Activated B cell treated with CpG ODN at 0.5 μM for 24 hours (primary cell): Measurements from ENCODE around the gene PIGN. TPM values are rescaled to one million over a fixed set of nuclear protein-coding genes. Genes with fewer than 3 reads are reported as not detected.

ENCODE experiments used
- ATAC-seq: fragments of 200-7000 bp; cut with Tn5 transposase; one replicate; pipeline ENCODE4 v1.10.0; 2021; ENCODE audit warnings: low read depth, mild to moderate bottlenecking, moderate library complexity
- CTCF ChIA-PET: fragments of 350-600 bp; sonication (Branson Sonifier 250); formaldehyde crosslinking; loops from one replicate; lab custom pipeline; 2021; ENCODE audit warnings: antibody characterized with exemption; lab: Charles Lee
- POLR2A ChIA-PET: fragments of 350-600 bp; sonication (Branson Sonifier 250); formaldehyde crosslinking; loops from one replicate; lab custom pipeline; 2021; ENCODE audit warnings: antibody characterized with exemption; lab: Charles Lee
- DNase-seq: peaks from one replicate; pipeline ENCODE4 v3.0.0; 2022
- H3K27ac Mint-ChIP-seq: one replicate; pipeline ENCODE4 v1.8.0; 2020; ENCODE audit warnings: mixed read lengths
- H3K27me3 Mint-ChIP-seq: one replicate; pipeline ENCODE4 v1.8.0; 2021; ENCODE audit warnings: mixed read lengths
- H3K36me3 Mint-ChIP-seq: one replicate; pipeline ENCODE4 v1.8.0; 2021; ENCODE audit warnings: low read depth, mixed read lengths
- H3K4me1 Mint-ChIP-seq: one replicate; pipeline ENCODE4 v1.8.0; 2021; ENCODE audit warnings: mixed read lengths
- H3K4me3 Mint-ChIP-seq: one replicate; pipeline ENCODE4 v1.8.0; 2020; ENCODE audit warnings: mild to moderate bottlenecking, mixed read lengths
- H3K9me3 Mint-ChIP-seq: one replicate; pipeline ENCODE4 v1.8.0; 2020; ENCODE audit warnings: mixed read lengths
- intact Hi-C: fragments of 100-400 bp; cut with micrococcal nuclease; formaldehyde crosslinking; loops from one replicate; pipeline ENCODE4 v1.15.1; 2024
- total RNA-seq: library from RNA; stranded (reverse); gene quantifications from 2 replicates; pipeline ENCODE4 v1.2.3, GENCODE V29; 2022
- TF ChIP-seq, protein P1 (sequence below): fragments of 200-600 bp; IDR thresholded peaks from one replicate; pipeline ENCODE4 v1.8.0; 2022; ENCODE audit warnings: antibody characterized with exemption, mild to moderate bottlenecking

The PIGN gene
- total RNA-seq, 1 donor from 2014 or later = 29.4 TPM

DNA sequence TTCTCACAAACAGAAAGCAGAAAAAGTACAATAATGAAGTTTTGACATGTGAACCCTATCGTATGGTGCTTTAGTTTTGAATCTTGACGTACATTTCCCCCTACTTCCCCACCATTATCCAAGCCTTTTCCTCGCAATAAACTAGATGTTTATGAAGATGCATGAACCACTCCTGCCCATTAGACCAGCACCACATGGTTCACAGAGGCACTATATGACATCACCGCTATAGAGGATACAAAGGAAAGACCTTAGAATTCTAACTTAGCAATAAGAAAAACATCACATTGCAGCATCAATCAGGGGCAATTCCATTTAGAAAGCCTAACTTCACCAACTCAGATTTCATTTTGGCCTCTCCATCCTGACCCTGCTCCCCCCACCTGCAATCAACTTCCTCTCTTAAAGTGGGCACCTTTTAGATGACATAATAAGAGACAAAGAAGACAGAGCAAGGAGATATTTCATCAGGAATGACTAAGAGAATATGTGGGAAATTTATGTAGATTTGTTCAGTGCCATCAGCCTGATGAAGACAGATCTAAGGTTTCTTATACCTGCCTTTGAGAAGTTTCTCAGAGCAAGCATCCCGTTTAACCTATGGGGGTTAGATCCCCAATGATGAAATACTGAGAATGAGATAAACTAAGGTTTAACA is 124.9 kb downstream of the PIGN start:
- TF ChIP-seq, protein P1, sequence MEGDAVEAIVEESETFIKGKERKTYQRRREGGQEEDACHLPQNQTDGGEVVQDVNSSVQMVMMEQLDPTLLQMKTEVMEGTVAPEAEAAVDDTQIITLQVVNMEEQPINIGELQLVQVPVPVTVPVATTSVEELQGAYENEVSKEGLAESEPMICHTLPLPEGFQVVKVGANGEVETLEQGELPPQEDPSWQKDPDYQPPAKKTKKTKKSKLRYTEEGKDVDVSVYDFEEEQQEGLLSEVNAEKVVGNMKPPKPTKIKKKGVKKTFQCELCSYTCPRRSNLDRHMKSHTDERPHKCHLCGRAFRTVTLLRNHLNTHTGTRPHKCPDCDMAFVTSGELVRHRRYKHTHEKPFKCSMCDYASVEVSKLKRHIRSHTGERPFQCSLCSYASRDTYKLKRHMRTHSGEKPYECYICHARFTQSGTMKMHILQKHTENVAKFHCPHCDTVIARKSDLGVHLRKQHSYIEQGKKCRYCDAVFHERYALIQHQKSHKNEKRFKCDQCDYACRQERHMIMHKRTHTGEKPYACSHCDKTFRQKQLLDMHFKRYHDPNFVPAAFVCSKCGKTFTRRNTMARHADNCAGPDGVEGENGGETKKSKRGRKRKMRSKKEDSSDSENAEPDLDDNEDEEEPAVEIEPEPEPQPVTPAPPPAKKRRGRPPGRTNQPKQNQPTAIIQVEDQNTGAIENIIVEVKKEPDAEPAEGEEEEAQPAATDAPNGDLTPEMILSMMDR = no peak
- Mint-ChIP-seq H3K36me3 (peaks cover 22% of the 10 kb centered on the region), H3K4me1 (no peaks in the 10 kb centered on the region), H3K9me3 (peaks cover 3% of the 10 kb centered on the region), H3K27ac (no peak overlapping the region), H3K4me3 (no peak overlapping the region), H3K27me3 (no peaks in the 10 kb centered on the region)
- ATAC-seq (no peak), DNase-seq (no peak)
- POLR2A ChIA-PET = no interaction called here
- CTCF ChIA-PET = no interaction called here
- intact Hi-C loops = no loop called here

DNA sequence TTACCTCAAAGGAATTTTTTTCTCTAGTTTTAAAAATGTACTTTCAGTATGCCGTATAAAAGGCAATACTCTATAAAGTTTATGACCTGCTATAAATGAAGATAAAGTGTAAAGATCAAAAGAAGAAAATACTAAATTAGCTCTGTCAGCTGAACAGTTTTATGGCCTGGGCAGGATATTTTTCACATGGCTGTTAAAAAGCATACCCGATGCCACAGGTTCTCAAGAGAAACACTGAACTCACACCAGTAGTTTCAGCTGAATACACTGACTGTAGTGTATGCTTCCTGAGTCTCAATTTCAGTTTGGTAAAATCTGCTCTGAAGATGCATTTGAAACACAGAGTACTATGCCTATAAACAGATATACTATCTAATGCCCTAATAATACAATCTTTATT is 126.0 kb downstream of the PIGN start:
- DNase-seq = no peak
- ChIA-PET CTCF (no interaction called here), POLR2A (no interaction called here)
- no peaks in the 10 kb centered on the region for H3K27me3 Mint-ChIP-seq
- intact Hi-C loops = no loop called here
- H3K4me3 Mint-ChIP-seq = no peak overlapping the region
- H3K9me3 Mint-ChIP-seq = peaks cover 3% of the 10 kb centered on the region
- H3K27ac Mint-ChIP-seq = no peak overlapping the region
- H3K4me1 Mint-ChIP-seq = no peaks in the 10 kb centered on the region
- TF ChIP-seq, protein P1 = no peak
- no peak for ATAC-seq
- peaks cover 22% of the 10 kb centered on the region for H3K36me3 Mint-ChIP-seq

DNA sequence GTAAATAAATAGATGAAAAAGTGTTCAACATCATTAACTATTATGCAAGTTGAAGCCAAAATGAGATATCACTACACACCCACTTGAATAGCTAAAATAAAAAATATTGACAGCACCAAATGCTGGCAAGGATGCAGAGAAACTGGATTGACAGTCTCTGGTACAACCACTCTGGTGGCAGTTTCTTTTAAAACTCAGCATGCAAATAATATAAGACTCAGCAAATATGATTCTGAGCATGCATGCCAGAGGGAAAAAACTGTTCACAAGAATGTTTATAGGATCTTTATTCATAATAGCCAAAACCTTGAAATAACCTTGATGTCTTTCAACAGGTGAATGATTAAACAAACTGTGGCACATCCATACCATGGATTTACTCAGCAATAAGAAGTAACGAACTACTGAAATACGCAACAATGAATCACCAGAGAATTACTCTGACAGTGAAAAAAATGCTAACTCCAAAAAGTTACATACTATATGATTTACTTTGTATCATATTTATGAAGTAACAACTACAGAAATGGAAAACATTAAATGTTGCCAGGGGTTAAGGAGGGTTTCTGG is 131.8 kb downstream of the PIGN start:
- ChIA-PET POLR2A (no interaction called here), CTCF (no interaction called here)
- H3K27ac Mint-ChIP-seq = no peak overlapping the region
- no peak for DNase-seq
- H3K9me3 Mint-ChIP-seq = peaks cover 3% of the 10 kb centered on the region
- intact Hi-C loops = no loop called here
- H3K4me1 Mint-ChIP-seq = no peaks in the 10 kb centered on the region
- TF ChIP-seq, protein P1 = no peak
- H3K36me3 Mint-ChIP-seq = peaks cover 38% of the 10 kb centered on the region
- no peaks in the 10 kb centered on the region for H3K27me3 Mint-ChIP-seq
- no peak for ATAC-seq
- H3K4me3 Mint-ChIP-seq = no peak overlapping the region

DNA sequence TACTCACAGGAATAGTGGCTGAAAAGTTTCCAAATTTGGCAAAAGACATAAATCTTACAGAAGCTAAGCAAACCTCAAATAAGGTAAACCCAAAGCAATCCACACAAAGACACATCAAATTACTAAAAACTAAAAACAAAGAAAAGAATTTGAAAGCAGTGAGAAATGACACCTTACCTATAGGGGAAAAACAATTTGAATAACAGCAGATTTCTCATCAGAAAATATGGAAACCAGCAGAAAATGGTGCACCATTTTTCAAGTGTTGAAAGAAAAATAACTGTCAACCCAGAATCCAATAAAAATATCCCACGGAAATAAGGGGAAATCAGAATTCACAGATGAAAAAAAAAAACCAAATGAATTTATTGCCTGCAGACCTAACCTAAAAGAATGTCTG is 138.6 kb downstream of the PIGN start:
- Mint-ChIP-seq H3K4me3 (no peak overlapping the region), H3K27me3 (no peaks in the 10 kb centered on the region), H3K27ac (no peak overlapping the region), H3K9me3 (peaks cover 9% of the 10 kb centered on the region), H3K4me1 (no peaks in the 10 kb centered on the region), H3K36me3 (peaks cover 32% of the 10 kb centered on the region)
- intact Hi-C loops = no loop called here
- TF ChIP-seq, protein P1 = no peak
- no peak for DNase-seq
- CTCF ChIA-PET = no interaction called here
- no peak for ATAC-seq
- POLR2A ChIA-PET = no interaction called here

DNA sequence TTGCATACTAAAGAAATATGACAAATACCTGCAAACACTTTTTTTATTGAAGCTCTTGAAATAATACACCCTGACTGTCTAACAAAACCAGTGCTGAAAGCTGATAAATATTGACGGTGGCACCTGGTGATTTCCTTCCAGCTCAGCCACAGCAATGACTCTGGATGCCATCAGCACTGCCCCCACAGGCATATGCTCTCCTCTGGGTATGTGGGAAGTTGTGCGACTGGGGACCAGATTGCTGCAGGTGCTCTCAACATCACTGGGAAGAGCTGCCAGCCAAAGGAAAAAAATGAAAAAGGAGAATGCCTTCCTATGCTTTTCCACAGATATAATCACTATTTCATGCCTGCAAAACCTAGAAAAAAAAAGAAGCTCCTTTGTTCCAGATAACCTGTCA is 141.5 kb downstream of the PIGN start:
- no peak overlapping the region for H3K4me3 Mint-ChIP-seq
- no peak overlapping the region for H3K27ac Mint-ChIP-seq
- ChIA-PET CTCF (no interaction called here), POLR2A (no interaction called here)
- TF ChIP-seq, protein P1 = no peak
- ATAC-seq = no peak
- no peaks in the 10 kb centered on the region for H3K27me3 Mint-ChIP-seq
- no peaks in the 10 kb centered on the region for H3K4me1 Mint-ChIP-seq
- no peak for DNase-seq
- peaks cover 7% of the 10 kb centered on the region for H3K9me3 Mint-ChIP-seq
- peaks cover 34% of the 10 kb centered on the region for H3K36me3 Mint-ChIP-seq
- intact Hi-C loops = no loop called here
